ENCODE measurements around the gene TPRG1. TPM values are rescaled to one million over a fixed set of nuclear protein-coding genes. Genes with fewer than 3 reads are reported as not detected.

TPRG1 gene
- total RNA-seq, 2 donors from 2014 or later = 1.1 to 2.7 TPM

- ATAC-seq = no peak
- no peak for DNase-seq
- intact Hi-C loops (cut with DNase I, micrococcal nuclease) = no loop called here
Observed at GRCh38 chr3:189158034-189158433, 13.7 kb upstream of the TPRG1 start.

- intact Hi-C loops (cut with DNase I, micrococcal nuclease) = no loop called here
- ATAC-seq (peak; percentile 66), DNase-seq (peak in 1 of 2 donors; percentile 43)
Observed at GRCh38 chr3:189160519-189161309, 11.1 kb upstream of the TPRG1 start.

- ATAC-seq (peak; percentile 82), DNase-seq (peak; percentile 74 to 89)
- intact Hi-C loops (cut with DNase I, micrococcal nuclease) = no loop called here
Observed at GRCh38 chr3:189165092-189165612, 6.6 kb upstream of the TPRG1 start.

- ATAC-seq (no peak), DNase-seq (no peak)
- intact Hi-C loops (cut with DNase I, micrococcal nuclease) = no loop called here
Observed at GRCh38 chr3:189166321-189166720, 5.5 kb upstream of the TPRG1 start.

- intact Hi-C loops (cut with DNase I, micrococcal nuclease) = no loop called here
- ATAC-seq (peak; percentile 96), DNase-seq (peak; percentile 72 to 92)
Observed at GRCh38 chr3:189167027-189167766, 4.6 kb upstream of the TPRG1 start.

GRCh38 chr3:189168711-189169110, 3.1 kb upstream of the TPRG1 start:
- intact Hi-C loops (cut with DNase I, micrococcal nuclease) = no loop called here
- no peak for ATAC-seq
- no peak for DNase-seq

GRCh38 chr3:189169728-189170127, 2.0 kb upstream of the TPRG1 start:
- DNase-seq = no peak
- ATAC-seq = no peak
- intact Hi-C loops (cut with DNase I, micrococcal nuclease) = no loop called here

- DNase-seq (peak in 1 of 2 donors; percentile 35), ATAC-seq (no peak)
- intact Hi-C loops (cut with DNase I, micrococcal nuclease) = no loop called here
Observed at GRCh38 chr3:189170559-189170958, 1.2 kb upstream of the TPRG1 start.

GRCh38 chr3:189172668-189173419, 1.1 kb downstream of the TPRG1 start:
- DNase-seq = no peak
- no peak for ATAC-seq
- intact Hi-C loops (cut with DNase I, micrococcal nuclease) = no loop called here

GRCh38 chr3:189184566-189184965, 12.8 kb downstream of the TPRG1 start:
- intact Hi-C loops (cut with DNase I, micrococcal nuclease) = no loop called here
- ATAC-seq (no peak), DNase-seq (no peak)

- ATAC-seq (no peak), DNase-seq (no peak)
- intact Hi-C loops (cut with DNase I, micrococcal nuclease) = no loop called here
Observed at GRCh38 chr3:189186101-189186500, 14.3 kb downstream of the TPRG1 start.

GRCh38 chr3:189188466-189188865, 16.7 kb downstream of the TPRG1 start:
- ATAC-seq = peak; percentile 99

GRCh38 chr3:189192725-189193124, 21.0 kb downstream of the TPRG1 start:
- intact Hi-C loops (cut with DNase I, micrococcal nuclease) = no loop called here
- no peak for ATAC-seq
- no peak for DNase-seq

More at GRCh38 chr3:189188466-189188865, 16.7 kb downstream of the TPRG1 start:
- intact Hi-C loops (cut with DNase I, micrococcal nuclease) = no loop called here
- no peak for DNase-seq

- ATAC-seq (peak; percentile 51), DNase-seq (no peak)
- intact Hi-C loops (cut with DNase I, micrococcal nuclease) = no loop called here
Observed at GRCh38 chr3:189195302-189195701, 23.5 kb downstream of the TPRG1 start.

GRCh38 chr3:189202106-189202505, 30.3 kb downstream of the TPRG1 start:
- no peak for DNase-seq
- intact Hi-C loops (cut with DNase I, micrococcal nuclease) = no loop called here

GRCh38 chr3:189202583-189202982, 30.8 kb downstream of the TPRG1 start:
- DNase-seq = no peak
- ATAC-seq = no peak
- intact Hi-C loops (cut with DNase I, micrococcal nuclease) = no loop called here

More at GRCh38 chr3:189202106-189202505, 30.3 kb downstream of the TPRG1 start:
- no peak for ATAC-seq

- intact Hi-C loops (cut with DNase I, micrococcal nuclease) = no loop called here
- DNase-seq = no peak
- peak; percentile 80 for ATAC-seq
Observed at GRCh38 chr3:189204167-189204866, 32.5 kb downstream of the TPRG1 start.

- DNase-seq = no peak
- intact Hi-C loops (cut with DNase I, micrococcal nuclease) = no loop called here
- no peak for ATAC-seq
Observed at GRCh38 chr3:189204937-189205336, 33.2 kb downstream of the TPRG1 start.
